HCT116 (cell line): ENCODE results near the gene MED27.

Source experiments
- CBX3 ChIP-seq: IDR thresholded peaks from 2 replicates; pipeline ENCODE4 v1.6.1; 2012; ENCODE audit warnings: low read depth
- CEBPB ChIP-seq: IDR thresholded peaks from 2 replicates; pipeline ENCODE4 v1.6.1; 2012; ENCODE audit warnings: low read depth
- CTCF ChIP-seq, 3 experiments: fragments of 200-600 bp in 1 of 3; sonication (generic) in 1 of 3; IDR thresholded peaks in 2 of 3; conservative IDR thresholded peaks in 1 of 3; 2 replicates each; pipeline ENCODE4 v1.5.1; 2012 to 2017; ENCODE audit warnings: low read depth in 2 of 3, low read length in 2 of 3, antibody characterized with exemption in 1 of 3, borderline replicate concordance in 1 of 3, control low read depth in 1 of 3, mild to moderate bottlenecking in 1 of 3, mixed read lengths in 1 of 3, mixed run types in 1 of 3, moderate library complexity in 1 of 3; ENCODE audit not compliant: insufficient read depth in 1 of 3
- ELF1 ChIP-seq: IDR thresholded peaks from 2 replicates; pipeline ENCODE4 v1.6.1; 2012; ENCODE audit warnings: low read depth, borderline replicate concordance
- EZH2 ChIP-seq: fragments of 200-600 bp; sonication (generic); IDR thresholded peaks from 2 replicates; pipeline ENCODE4 v1.6.1; 2017; ENCODE audit warnings: antibody characterized with exemption, mixed run types
- EZH2phosphoT487 ChIP-seq: fragments of 200-600 bp; IDR thresholded peaks from 2 replicates; pipeline ENCODE4 v1.6.1; 2018; ENCODE audit warnings: antibody characterized with exemption, borderline replicate concordance
- JUND ChIP-seq: IDR thresholded peaks from 2 replicates; pipeline ENCODE4 v1.6.1; 2012
- POLR2A ChIP-seq: IDR thresholded peaks from 2 replicates; pipeline ENCODE4 v1.7.0; 2011; ENCODE audit warnings: borderline replicate concordance; ENCODE audit not compliant: insufficient read depth, insufficient read length; ENCODE audit errors: extremely low read depth
- POLR2AphosphoS5 ChIP-seq: IDR thresholded peaks from 2 replicates; pipeline ENCODE4 v1.6.1; 2011; ENCODE audit warnings: mild to moderate bottlenecking, low read depth, low read length, moderate library complexity
- REST ChIP-seq: IDR thresholded peaks from 2 replicates; pipeline ENCODE4 v1.6.1; 2012; ENCODE audit warnings: low read depth
- SRF ChIP-seq: IDR thresholded peaks from 2 replicates; pipeline ENCODE4 v1.6.1; 2012; ENCODE audit warnings: low read depth

DNA sequence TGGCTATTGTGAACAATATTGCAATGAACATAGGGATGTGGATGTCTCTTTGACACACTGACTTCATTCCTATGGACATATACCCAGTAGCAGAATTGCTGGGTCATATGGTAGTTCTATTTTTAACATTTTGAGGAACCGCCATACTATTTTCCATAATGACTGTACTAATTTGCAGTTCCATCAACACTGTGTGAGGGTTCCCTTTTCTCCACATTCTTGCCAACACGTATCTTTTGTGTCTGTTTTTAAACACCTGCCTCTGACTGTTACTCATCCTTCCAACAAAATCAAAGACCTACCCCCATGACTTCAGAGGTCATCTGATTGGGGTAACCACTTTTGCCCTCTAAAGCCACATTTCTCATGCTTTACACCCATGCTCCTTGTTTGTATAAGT is 133.5 kb downstream of the MED27 start:
- TF ChIP-seq CTCF (IDR thresholded peaks at IDR 0.05 in 2 of 3, conservative IDR thresholded peaks at IDR 0.05 in 1 of 3; ENCODE audit: borderline replicate concordance in 1 of 3, insufficient read depth in 1 of 3, low read depth in 2 of 3, low read length in 2 of 3) (no peak), POLR2AphosphoS5 (no peak), CEBPB (no peak), EZH2phosphoT487 (no peak), POLR2A (no peak), ELF1 (no peak), SRF (no peak), EZH2 (no peak), REST (no peak), CBX3 (no peak), JUND (no peak)
